Ramos (cell line): ENCODE data around the gene CFAP68.
"Not testable (repeated sequence)": the region's sequence is repeated elsewhere in the genome, so short reads cannot be mapped to it uniquely, and the experiment has no call there.

Experiments used
- in situ Hi-C: fragments of 300-500 bp; cut with MboI; formaldehyde crosslinking; loops from one replicate; pipeline ENCODE4 v1.14.3; 2022; ENCODE audit warnings: low sequenced_read_pairs; ENCODE audit not compliant: unreplicated experiment

CFAP68 gene

DNA sequence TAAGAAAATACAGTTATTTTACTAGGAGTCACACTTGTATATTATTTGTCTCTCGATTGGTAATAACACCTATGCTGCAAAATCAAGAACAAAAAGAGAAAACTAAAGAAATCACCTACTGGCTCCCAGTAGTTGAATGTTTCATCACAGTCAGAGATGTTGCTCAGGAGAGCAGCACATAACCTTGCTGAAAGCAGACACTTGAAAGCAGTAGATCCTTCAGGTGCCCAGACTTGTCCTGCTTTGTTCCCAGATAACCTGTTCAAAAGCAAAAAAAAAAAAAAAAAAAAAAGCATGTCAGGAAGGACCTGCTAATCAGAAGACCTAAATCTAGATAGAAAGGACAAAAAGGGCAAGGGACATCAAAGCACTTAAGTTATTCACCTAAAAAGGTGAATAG is 9.2 kb upstream of the CFAP68 start:
- in situ Hi-C loops = no loop called here

DNA sequence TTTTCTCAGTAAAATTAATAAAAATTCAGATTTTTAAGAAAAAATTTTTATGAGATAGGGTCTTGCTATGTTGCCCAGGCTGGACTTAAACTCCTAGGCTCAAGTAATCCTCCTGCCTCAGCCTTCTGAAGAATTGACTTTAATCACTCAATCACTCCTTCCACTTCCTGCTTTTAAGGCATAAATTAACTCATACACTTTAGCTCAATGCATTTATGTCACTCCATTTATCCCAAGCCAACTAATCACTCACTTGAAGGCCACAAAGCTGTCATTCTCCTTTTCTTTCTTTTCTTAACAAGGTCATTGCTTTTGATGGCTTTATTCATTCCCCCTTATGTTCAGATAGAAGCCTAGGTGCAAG is 8.8 kb upstream of the CFAP68 start:
- in situ Hi-C loops = no loop called here

- in situ Hi-C loops = no loop called here
Measured at GRCh38 chr11:111870886-111871692, 8.3 kb upstream of the CFAP68 start, which contains the start of gene ALG9. Gene ALG9 (minus strand): TSS chr11:111871581. CDS start chr11:111871482, 99 bp downstream.

DNA sequence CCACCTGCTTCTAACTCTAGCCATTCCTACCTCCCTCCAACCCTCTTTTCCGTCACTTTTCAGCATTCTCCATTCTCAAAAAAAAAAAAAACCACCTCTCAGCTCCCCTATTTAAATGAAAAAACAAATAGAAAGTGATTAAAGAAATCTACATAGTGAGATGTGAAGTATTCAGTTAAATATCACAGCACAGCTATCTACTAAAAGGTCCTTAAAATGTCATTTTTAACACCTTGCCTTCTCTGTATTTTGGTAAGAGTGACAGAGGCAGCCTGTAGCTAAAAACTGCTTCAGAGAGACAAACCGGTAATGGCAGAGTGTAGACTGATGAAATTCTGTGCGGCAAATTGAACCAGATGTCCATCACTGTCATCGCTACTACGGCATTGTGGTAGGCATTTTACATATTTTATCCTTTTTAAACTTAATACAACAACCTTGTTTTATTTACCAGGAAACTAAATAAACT is 7.6 kb upstream of the CFAP68 start:
- in situ Hi-C loops = no loop called here

- in situ Hi-C loops = no loop called here
Measured at GRCh38 chr11:111878385-111878848, 924 bp upstream of the CFAP68 start.

DNA sequence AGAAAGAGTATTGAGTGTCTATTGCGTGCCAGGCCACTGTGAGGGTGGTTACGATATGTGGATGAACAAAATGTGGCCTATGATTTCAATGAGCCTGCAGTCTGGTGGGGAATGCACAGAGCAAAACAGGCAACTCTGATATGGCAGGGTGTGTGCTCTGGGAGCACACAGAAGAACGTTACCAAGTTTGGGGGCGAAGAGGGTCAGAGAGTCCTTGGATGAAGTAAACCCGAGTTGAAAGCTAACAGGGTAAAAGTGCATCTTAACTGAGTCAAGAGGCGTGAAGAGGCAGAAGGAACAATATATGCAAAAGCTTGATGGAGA is 258 bp downstream of the CFAP68 start:
- in situ Hi-C loops = no loop called here

GRCh38 chr11:111882202-111882601 is 2.9 kb downstream of the CFAP68 start:
- in situ Hi-C loops = no loop called here

- in situ Hi-C loops = not testable (repeated sequence)
Measured at GRCh38 chr11:111885053-111885452, 5.7 kb downstream of the CFAP68 start.

DNA sequence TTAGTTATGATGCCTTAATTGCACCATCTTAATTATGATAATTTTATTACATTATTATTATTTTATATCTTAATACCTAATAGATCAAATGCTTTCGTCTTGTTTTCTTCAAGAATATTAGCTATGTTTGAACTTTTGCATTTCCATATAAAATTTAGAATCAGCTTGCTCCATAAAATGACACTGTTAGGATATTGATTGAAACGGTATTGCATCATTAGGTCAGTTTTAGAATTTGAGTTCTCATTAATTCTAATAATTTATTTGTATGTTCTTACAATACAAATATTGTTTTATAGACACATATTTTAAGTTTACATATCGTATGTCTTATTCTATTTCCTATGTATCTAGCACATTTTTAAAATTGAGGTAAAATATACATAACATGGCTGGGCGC is 6.7 kb downstream of the CFAP68 start:
- in situ Hi-C loops = no loop called here

GRCh38 chr11:111886844-111887243 is 7.5 kb downstream of the CFAP68 start:
- in situ Hi-C loops = no loop called here

- in situ Hi-C loops = no loop called here
Measured at GRCh38 chr11:111905411-111905810, 26.1 kb downstream of the CFAP68 start.

GRCh38 chr11:111906680-111907079 is 27.3 kb downstream of the CFAP68 start:
- in situ Hi-C loops = no loop called here

- in situ Hi-C loops = no loop called here
Measured at GRCh38 chr11:111908639-111909305, 29.4 kb downstream of the CFAP68 start.

DNA sequence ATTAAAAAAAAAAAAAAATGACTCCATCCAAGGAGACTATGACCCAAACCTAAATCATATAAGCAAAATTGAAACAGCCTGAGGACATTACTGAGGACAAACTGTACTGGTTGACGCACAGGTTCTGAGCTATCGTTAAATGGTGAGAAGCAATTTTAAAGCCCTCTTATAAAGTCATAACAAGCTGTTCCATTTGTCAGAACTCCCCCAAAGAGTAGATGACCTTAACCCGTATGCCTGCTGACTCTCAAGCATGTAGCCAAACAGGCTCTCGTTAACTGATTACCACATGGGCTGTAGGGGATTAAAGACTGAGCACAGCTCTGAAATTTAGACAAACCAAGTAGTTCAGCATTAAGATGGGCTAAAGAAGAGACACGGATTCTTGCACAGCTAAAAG is 30.0 kb downstream of the CFAP68 start:
- in situ Hi-C loops = no loop called here

- in situ Hi-C loops = no loop called here
Measured at GRCh38 chr11:111910676-111911562, 31.6 kb downstream of the CFAP68 start.

DNA sequence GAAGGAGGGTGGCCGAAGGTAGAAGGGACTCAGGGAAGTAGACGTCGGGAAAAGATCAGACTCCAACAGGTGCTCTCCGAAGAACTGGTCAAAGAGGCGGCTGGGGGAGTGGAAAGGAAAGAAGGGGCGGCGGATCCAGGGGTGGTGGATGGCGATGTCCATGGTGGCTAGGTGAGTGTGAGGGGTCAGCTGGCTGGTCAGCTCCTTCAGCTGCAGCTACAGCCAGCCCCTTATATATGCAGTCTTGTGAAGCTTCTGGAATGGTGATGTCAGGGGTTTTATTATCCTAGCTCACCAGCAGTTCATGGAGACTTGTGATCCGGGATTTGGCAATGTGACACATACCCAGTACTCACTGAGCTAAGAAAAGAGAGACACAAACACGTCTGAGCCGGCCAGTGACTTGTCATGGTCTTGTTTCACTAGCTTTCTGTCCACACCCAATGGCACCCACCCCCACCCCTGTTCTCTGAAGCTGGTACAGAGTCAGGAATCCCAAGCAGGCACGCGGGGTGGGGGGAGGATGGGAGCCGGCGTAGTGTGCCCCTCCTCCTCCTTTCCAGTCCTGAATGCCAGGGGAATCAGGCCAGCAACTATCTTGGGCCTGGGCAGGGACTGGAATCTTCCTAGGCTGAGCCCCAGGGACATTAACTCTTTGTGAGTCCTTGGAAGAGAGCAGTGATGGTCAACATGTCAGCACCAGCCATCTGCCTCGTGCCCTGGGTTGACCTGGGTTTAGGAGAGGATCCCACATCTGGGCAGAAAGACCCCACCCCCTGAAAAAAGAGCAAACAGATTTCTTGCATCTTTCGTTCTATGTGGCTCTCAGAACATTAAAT is 32.4 kb downstream of the CFAP68 start, which contains the start of gene CRYAB:
Gene CRYAB, minus strand, starts transcription at position 208 of the 839 bp plus-strand sequence. Its CDS starts 46 bp downstream, at position 162.
- in situ Hi-C loops = no loop called here

DNA sequence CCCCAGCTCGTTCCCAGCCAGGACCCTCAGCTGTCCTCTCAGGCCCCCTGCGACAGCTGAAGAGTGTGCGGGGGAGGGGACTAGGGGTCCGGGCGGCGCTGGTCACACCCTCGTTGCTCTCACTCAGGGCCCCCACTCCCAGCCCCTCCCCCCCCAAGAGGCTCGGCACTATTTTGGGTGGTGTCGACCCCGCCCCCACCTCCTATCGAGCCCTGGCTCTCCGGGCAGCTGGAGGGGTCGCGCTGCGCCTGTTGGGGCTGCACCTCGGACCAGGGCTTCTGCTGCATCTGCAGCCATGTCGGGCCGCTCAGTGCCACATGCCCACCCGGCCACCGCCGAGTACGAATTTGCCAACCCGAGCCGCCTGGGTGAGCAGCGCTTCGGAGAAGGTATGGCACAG is 33.2 kb downstream of the CFAP68 start, which contains the start of gene HSPB2:
Gene HSPB2, plus strand, starts transcription at position 200 of the 400 bp plus-strand sequence. Its CDS starts 96 bp downstream, at position 296.
- in situ Hi-C loops = no loop called here

DNA sequence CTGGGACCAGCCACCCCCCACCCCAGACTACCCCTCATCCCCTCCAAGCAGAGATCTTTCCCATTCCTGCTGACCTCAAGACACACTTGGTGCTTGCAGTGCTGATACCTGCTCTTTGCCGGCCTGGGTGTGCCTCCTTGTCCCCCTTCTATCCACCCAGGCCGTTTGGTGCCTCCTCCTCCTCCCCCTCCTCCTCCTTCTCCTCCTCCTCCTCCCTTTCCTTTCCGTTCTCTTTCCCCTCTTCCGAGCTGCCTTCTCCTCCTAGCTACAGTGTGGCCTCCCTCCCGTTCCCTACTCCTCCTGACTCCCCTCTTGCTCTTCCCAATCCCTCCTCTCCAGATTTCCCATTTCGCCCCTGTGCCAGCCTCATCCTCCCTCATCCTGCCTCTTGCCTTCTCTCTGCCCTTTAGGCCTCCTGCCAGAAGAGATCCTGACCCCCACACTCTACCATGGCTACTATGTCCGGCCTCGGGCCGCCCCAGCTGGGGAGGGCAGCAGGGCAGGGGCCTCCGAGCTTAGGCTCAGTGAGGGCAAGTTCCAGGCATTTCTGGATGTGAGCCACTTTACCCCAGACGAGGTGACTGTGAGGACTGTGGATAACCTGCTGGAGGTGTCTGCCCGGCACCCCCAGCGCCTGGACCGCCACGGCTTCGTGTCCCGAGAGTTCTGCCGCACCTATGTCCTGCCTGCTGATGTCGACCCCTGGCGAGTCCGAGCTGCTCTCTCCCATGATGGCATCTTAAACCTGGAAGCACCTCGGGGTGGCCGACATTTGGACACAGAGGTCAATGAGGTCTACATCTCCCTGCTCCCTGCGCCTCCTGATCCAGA is 33.9 kb downstream of the CFAP68 start:
- in situ Hi-C loops = no loop called here

DNA sequence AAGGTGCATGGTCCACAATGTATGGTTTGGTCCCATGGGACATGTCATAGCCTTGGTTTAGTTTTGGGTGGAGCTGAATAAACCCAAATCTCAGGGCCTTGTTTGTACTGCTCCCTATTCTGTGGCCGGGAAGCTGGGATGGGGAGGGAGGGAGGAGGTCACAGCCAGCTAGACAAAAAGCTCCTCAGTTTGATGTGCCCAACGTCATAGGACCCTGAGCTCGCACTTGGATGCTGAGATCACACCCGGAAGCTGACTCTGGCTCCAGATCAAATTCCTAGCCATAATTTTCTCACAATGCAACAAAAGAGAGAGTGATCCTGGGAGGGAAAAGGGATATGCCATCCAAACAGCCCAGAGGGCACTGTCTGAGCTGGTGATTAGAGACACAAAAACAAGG is 34.7 kb downstream of the CFAP68 start:
- in situ Hi-C loops = no loop called here
